Stimulated activated CD8-positive, alpha-beta memory T cell treated with anti-CD3 and anti-CD28 coated beads, Interleukin-12 subunit alpha, Interleukin-12 subunit beta, amount 100 ng/mL, for 4 hours (primary cell): Measurements from ENCODE around the gene CLCN5.
"Not testable (repeated sequence)": the region's sequence is repeated elsewhere in the genome, so short reads cannot be mapped to it uniquely, and the experiment has no call there.

Source experiments
- DNase-seq: peaks from one replicate; pipeline ENCODE4 v3.0.0-alpha.2; 2020; ENCODE audit warnings: low read depth

Gene CLCN5

GRCh38 chrX:49996474-49996873, 74.1 kb downstream of the CLCN5 start:
- DNase-seq: no peak

- DNase-seq: no peak
Measured at GRCh38 chrX:49999087-49999486, 76.7 kb downstream of the CLCN5 start.

- no peak for DNase-seq
Measured at GRCh38 chrX:50000937-50001542, 78.6 kb downstream of the CLCN5 start.

GRCh38 chrX:50002067-50002714, 79.8 kb downstream of the CLCN5 start:
- DNase-seq: no peak

GRCh38 chrX:50003467-50003866, 81.1 kb downstream of the CLCN5 start:
- no peak for DNase-seq

GRCh38 chrX:50003927-50004326, 81.5 kb downstream of the CLCN5 start:
- no peak for DNase-seq

- not testable (repeated sequence) for DNase-seq
Measured at GRCh38 chrX:50025591-50025990, 103.2 kb downstream of the CLCN5 start.

GRCh38 chrX:50035126-50035525, 112.7 kb downstream of the CLCN5 start:
- DNase-seq: no peak

- DNase-seq: no peak
Measured at GRCh38 chrX:50036426-50036825, 114.0 kb downstream of the CLCN5 start.

GRCh38 chrX:50045823-50046222, 123.4 kb downstream of the CLCN5 start:
- no peak for DNase-seq

GRCh38 chrX:50049228-50049627, 126.8 kb downstream of the CLCN5 start:
- DNase-seq: no peak

GRCh38 chrX:50054147-50054546, 131.8 kb downstream of the CLCN5 start:
- DNase-seq: no peak

GRCh38 chrX:50066318-50066937, 144.0 kb downstream of the CLCN5 start:
- DNase-seq: no peak

GRCh38 chrX:50067435-50068284, 145.3 kb downstream of the CLCN5 start:
- no peak for DNase-seq

- DNase-seq: no peak
Measured at GRCh38 chrX:50068285-50068563, 145.8 kb downstream of the CLCN5 start.

GRCh38 chrX:50068893-50069292, 146.5 kb downstream of the CLCN5 start:
- DNase-seq: no peak

GRCh38 chrX:50071494-50071893, 149.1 kb downstream of the CLCN5 start:
- no peak for DNase-seq

GRCh38 chrX:50072110-50072509, 149.7 kb downstream of the CLCN5 start:
- DNase-seq: no peak

- DNase-seq: no peak
Measured at GRCh38 chrX:50073601-50074000, 151.2 kb downstream of the CLCN5 start.

GRCh38 chrX:50075630-50076339, 153.4 kb downstream of the CLCN5 start:
- DNase-seq: no peak

GRCh38 chrX:50081282-50081889, 159.0 kb downstream of the CLCN5 start:
- DNase-seq: no peak

- DNase-seq: no peak
Measured at GRCh38 chrX:50082741-50083140, 160.3 kb downstream of the CLCN5 start.
